GM12874 (cell line): ENCODE measurements around the gene KBTBD8.

Experiments used
- TF ChIP-seq, protein P1 (sequence below): IDR thresholded peaks from 2 replicates; pipeline ENCODE4 v1.5.1; 2011; ENCODE audit warnings: low read depth, mild to moderate bottlenecking, control low read depth, low read length, moderate library complexity; ENCODE audit not compliant: insufficient read depth

The KBTBD8 gene

DNA sequence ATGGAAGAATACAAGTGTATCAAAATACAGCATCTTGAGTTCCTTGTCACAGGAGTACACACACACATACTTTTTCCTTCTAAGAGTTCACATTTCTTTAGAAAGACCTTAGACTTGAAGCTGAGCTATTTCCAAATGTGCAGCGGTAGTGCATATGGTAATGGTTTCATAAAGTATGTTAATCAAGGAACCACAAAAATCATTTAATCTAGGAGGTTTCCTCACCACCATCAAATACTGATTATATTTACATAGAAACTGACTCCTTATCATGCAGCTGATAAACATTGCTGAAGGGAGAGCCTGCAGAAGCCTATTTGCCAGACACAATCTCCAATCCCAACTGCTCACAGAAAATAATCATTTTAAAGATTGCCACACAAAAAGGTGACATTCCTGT, 40.0 kb upstream of the KBTBD8 start:
- TF ChIP-seq, protein P1, sequence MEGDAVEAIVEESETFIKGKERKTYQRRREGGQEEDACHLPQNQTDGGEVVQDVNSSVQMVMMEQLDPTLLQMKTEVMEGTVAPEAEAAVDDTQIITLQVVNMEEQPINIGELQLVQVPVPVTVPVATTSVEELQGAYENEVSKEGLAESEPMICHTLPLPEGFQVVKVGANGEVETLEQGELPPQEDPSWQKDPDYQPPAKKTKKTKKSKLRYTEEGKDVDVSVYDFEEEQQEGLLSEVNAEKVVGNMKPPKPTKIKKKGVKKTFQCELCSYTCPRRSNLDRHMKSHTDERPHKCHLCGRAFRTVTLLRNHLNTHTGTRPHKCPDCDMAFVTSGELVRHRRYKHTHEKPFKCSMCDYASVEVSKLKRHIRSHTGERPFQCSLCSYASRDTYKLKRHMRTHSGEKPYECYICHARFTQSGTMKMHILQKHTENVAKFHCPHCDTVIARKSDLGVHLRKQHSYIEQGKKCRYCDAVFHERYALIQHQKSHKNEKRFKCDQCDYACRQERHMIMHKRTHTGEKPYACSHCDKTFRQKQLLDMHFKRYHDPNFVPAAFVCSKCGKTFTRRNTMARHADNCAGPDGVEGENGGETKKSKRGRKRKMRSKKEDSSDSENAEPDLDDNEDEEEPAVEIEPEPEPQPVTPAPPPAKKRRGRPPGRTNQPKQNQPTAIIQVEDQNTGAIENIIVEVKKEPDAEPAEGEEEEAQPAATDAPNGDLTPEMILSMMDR, result no peak

DNA sequence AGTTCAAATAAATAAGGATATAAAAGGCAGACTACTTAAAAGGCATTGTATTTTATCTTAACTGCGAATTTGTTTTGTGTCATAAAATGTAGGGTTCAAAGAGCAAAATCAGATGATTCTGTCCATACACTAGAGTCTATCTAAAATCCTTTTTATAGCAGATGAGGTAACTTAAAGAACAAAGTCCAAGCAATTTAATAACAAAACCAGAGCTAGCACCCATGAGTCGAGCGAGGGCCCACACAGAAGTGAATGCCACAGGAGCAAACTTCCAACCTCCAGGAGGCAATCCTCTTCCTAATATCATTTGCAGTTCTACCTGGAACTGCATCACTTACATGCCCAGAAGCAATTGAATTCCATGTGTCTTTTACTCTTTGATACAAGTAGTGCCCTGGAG, 35.4 kb upstream of the KBTBD8 start:
- TF ChIP-seq, protein P1, result no peak

DNA sequence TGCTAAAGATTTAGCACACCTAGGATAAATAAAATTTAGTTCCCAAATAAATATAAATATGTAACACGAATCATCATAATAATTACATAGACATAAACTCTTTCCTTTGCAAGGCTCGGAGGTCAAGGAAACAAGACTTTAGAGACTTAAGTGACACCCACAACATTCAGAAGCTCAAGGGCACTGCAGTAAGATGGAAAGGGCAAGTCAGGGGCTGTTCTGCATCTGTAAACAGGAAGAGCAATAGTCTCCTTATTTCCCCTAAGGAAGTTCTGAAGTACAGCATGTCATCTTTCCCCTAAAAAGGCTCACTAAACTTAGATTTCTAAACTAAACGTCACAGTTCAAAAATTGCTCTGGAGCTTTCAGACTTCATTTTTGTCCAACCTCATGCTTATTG, 26.9 kb upstream of the KBTBD8 start:
- TF ChIP-seq, protein P1, result no peak

DNA sequence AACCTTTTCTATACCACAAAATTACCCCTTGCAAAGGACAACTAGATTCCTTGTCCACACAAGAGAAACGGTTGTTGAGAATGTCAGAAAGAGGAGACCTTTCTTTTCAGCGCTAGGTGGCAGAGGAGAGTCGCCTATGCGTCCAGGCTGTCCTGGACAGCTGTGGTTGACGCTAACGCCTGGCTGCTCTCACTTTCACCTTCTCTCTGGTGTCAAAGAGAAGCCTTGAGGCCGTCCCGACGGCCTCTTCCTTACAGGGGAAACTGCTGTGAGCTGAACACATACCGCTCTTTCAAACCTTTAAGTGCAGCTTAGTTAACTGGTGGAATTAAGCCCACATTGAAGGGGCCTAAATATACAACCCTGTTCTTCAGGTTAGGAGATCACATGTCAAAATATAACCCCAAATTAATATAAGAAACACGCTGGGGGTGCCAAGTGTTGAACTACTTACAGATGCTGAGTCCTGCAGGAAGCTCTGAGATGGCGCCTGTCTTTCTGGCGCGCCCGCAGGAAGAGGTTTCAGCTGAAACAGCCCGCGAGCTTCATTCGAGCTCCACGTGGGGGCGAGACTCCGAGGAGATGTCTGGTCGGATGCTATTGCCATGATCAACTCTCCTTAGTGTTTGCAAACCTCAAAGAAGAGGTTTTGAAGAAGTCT, 26.1 kb upstream of the KBTBD8 start:
- TF ChIP-seq, protein P1, result peak; percentile 85

DNA sequence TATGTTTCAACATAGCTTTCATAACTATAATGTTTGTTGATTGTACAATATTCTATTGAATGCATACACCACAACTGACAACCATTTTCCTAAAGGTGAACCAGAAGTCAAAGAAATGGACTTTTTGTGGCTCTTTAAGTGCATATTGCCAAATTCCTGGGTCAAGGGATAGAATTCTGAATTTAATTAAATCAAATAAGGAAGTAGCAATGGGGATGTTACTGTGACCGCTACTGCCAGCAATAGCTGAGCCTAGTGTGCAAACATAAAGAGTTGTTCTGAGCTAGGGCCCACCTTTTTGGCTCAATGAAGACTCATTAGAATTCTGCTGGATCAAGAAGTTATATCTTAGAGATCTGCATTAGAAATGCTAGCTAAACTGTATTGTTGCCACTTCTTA, 17.3 kb upstream of the KBTBD8 start:
- TF ChIP-seq, protein P1, result no peak

DNA sequence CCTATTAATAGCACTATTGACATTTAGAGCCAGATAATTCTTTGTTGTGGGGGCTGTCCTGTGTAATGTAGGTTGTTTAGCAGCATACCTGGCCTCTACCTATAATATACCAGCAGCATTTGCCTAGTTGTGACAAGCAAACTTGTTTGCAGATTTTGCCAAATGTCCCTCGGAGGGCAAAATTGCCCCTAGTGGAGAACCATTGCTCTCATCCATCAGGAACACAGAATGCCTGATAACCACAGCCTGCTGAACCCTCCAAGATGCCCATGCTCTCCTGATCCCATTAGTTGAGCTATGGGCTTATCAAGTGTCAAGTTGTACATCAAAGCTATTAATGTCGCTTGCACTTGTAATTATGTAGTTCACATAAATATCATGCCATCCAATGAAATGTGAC, 15.0 kb upstream of the KBTBD8 start:
- TF ChIP-seq, protein P1, result no peak

DNA sequence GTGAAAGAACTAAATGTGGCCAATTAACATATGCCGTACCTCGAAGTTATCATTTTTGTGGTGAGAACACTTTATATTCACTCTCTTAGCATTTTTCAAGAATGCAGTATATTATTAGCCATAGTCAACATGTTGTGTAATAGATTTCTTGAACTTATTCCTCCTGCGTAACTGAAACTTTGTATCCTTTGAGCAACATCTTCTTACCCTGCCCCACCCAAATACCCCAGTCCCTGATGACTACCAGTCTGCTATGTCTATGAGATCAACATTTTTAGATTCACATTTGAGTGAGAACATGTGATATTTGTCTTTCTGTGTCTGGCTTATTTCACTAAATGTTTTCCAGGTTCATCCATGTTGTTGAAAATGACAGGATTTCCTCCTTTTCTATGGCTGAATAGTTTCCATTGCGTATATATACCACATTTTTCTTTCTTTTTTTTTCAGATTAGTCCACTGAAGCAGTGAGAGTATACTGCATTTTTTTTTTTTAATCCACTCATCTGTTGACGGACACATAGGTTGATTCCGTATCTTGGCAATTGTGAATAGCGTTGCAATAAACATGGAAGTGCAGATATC, 12.7 kb upstream of the KBTBD8 start:
- TF ChIP-seq, protein P1, result no peak
